Femur (tissue), 1 donor: ENCODE measurements around the gene COL4A2.
"Not testable (repeated sequence)": the region's sequence is repeated elsewhere in the genome, so short reads cannot be mapped to it uniquely, and the experiment has no call there.

Experiments used
- DNase-seq: peaks from one replicate; pipeline ENCODE4 v3.0.0-alpha.2; 2017

The COL4A2 gene

GRCh38 chr13:110445722-110446574 is 138.9 kb downstream of the COL4A2 start:
- DNase-seq: no peak

GRCh38 chr13:110446575-110446890 is 139.4 kb downstream of the COL4A2 start:
- DNase-seq: no peak

- DNase-seq: no peak
Measured at GRCh38 chr13:110447058-110447511, 140.0 kb downstream of the COL4A2 start.

DNA sequence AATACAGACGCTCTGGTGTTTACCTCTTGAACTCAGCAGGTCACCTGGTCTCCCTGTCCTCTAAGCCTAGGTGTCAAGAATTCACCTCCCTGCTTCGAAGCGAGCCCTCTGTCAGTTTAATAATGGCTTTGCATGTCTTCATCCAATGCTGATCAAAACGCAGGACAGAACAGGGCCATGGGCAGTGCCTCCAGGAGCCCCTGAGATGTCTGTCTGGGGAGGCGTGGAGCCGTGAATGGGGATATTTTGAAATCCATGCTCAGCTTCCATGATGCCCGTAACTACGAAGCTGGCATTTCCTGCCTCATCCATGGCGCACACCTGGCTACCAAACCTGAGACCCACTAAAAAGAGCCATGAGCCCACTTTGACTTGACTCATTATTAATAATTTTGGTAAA is 140.7 kb downstream of the COL4A2 start:
- DNase-seq: no peak

DNA sequence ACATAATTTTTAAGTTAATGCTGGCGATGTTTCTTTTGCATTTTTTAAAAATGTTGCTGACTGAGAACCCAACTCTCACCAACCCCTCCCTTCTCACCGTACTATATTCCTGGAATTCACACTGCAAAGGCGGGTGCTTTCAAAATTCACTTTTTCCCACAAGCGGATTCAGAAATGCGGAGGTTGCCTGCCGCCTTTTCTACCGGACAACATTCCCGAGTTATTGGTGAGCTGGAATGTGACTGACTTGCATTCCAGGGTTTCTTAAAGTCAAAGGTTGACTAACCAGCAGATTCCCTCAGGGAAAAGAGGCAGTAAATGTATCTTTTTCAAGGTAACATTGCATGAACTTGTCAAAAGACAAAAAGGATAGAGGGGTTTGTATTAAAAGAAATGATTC is 141.1 kb downstream of the COL4A2 start:
- no peak for DNase-seq

GRCh38 chr13:110448677-110449076 is 141.6 kb downstream of the COL4A2 start:
- DNase-seq: no peak

GRCh38 chr13:110449219-110450015 is 142.3 kb downstream of the COL4A2 start:
- no peak for DNase-seq

GRCh38 chr13:110450016-110450900 is 143.2 kb downstream of the COL4A2 start:
- DNase-seq: no peak

DNA sequence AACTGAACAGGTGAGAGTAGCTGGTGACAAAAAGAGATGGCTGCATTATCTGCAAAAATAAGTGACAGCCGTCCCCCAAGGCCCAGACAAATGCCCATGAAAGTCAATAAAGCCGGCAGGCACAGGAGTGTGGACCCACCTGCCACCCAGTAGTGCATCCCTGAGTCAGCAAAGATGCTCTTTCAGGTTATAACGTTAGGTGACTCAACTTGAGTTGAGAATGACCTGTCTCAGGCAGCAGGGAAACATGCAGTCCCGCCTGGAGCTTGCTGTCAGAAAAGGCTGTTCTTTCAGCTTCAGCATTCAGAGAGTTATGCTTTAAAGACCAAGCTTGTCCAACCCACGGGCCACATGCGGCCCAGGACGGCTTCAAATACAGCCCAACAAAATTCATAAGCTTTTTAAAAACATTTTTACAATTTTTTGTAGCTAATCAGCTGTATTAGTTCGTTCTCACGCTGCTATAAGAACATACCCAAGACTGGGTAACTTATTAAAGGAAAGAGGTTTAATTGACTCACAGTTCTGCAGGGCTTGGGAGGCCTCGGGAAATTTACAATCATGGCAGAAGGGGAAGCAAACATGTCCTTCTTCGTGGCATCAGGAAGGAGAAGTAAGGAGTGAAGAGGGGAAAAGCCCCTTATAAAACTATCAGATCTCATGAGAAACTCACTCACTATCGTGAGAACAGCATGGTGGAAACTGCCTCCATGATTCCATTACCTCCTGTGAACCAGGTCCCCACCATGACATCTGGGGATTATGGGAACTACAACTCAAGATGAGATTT is 144.1 kb downstream of the COL4A2 start:
- no peak for DNase-seq

DNA sequence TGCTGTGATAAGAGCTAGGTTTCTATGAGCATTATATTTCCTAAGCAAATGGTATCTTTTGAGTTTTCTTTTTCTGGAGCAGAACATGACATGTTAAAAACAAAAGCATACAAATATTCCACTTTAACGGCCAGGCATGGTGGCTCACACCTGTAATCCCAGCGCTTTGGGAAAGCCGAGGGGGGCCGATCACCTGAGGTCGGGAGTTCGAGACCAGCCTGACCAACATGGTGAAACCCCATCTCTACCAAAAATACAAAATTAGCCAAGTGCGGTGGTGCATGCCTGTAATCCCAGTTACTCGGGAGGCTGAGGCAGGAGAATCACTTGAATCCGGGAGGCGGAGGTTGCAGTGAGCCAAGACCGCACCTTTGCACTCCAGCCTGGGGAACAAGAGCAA is 146.0 kb downstream of the COL4A2 start:
- DNase-seq: not testable (repeated sequence)

DNA sequence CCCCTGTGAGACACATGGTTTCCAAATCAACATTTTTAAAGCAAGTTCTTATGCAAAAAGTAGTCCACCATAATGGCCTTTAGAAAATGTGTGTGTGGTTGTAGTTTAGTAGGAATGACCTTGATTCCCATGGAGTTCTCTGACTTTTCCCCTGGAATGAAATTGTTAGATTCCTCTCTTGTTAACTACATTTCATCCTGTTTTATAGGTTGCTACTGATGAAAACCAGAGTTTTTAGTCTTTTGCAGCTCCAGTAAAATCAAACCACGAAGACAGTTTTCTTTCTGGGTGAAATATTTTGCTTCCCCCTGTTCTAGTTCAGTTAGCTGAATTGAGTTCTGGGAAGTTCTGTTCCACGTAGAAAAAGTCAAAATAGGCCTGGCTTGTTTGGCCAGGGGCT is 146.7 kb downstream of the COL4A2 start:
- no peak for DNase-seq

- no peak for DNase-seq
Measured at GRCh38 chr13:110454227-110454859, 147.3 kb downstream of the COL4A2 start.

GRCh38 chr13:110454956-110455355 is 147.9 kb downstream of the COL4A2 start:
- no peak for DNase-seq

DNA sequence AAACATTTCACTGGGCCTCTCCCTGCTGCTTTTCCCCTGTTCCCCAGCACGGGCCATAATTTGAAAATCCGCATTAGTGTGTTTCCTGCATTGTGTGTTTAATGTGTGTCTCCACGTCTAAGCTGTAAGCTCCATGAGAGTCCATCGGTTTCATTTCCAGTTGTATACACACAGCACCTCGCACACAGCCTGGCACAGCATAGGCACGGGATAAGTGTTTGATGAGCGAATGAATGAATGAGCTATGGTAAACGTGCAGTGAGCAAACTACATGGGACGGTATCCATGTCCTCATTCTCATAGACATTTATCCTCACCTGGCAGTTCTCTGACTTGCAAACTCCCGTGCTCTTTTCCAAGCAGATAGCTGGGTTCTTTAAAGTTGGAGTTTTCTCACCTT is 148.4 kb downstream of the COL4A2 start:
- no peak for DNase-seq

DNA sequence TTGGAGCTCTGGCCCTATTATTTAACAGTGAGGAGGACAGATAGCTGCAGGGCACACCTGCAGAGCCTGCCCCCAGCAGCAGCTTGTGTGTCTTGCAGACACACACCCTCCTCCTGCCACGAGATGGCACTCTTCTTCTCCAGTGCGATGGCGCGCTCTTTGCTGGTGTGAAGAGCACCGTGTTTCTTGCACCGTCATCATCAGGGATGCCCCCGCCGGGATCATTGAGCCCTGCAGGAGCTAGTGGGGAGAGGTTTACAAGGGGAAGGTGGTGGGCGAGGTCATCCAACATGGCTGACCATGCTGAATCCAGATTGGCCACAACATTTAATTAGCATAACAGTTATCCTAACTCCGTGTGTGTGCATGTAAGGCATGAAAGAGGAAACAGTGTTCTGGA is 148.9 kb downstream of the COL4A2 start:
- DNase-seq: peak; percentile 78

DNA sequence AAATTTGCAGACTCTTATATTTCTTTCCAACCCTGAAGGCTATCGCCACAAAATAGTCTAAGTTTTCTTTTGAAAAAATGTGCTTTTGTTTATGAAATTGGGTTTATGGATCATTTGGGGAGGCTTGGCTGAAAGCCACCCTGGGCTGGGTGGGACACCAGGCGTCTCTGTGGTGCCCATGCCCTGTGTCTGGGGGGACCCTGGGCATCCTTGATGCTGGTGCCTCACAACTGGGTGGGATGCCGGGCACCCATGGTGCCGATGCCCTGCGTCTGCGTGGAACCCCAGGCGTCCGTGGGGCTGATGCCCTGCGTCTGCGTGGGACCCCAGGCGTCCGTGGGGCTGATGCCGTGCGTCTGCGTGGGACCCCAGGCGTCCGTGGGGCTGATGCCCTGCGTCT is 149.5 kb downstream of the COL4A2 start:
- DNase-seq: no peak

- no peak for DNase-seq
Measured at GRCh38 chr13:110457361-110457760, 150.3 kb downstream of the COL4A2 start.

DNA sequence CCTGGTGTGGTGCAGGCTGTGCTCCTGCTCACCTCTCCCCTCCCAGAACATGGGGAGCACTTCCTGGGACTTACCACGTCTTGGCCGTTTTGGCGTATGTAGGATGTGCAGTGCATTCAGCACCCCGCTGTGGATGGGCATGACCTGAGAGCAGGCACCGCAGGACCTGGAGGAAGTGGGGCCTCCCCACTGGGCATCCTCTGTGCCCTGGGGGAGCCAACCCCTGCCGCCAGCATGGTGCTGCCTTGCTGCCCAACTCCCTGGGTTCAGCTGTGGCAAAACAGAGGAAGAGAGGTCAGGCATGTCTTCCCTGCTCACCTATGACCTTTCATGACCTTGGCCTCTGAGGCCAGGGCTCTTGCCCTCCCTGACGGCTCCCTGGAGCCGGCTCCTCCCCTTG is 150.9 kb downstream of the COL4A2 start:
- no peak for DNase-seq

DNA sequence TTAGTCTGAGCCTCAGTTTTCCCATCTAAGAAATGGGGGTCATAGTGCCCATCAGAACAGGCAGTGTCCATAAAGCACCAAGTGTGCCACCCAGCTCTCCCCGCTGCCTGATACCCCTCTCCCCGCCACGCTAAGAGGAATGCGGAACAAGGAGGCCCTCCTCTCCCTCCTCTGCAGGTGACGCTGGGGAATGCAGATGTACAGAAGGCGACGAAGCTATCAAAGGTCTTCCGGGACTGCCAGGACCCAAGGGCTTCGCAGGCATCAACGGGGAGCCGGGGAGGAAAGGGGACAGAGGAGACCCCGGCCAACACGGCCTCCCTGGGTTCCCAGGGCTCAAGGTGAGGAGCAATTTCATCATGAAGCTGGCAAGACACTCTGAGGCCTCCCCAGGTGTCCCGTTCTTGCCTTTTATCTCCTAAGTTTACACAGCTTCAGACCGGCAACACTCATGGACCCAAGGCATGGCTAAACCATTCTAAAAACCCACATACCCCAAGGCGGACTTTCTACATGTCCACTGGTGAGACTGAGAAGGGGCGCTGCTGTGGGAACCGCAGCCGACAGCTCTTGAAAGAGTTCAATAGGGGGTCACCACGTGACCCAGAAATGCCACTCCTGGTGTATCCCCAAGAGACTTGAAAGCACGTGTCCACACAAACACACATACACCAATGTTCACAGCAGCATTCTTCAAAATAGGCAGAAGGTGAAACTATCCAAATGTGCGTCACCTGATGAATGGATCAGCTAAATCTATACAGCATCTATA is 151.7 kb downstream of the COL4A2 start:
- no peak for DNase-seq

GRCh38 chr13:110462091-110462490 is 155.0 kb downstream of the COL4A2 start:
- DNase-seq: no peak

DNA sequence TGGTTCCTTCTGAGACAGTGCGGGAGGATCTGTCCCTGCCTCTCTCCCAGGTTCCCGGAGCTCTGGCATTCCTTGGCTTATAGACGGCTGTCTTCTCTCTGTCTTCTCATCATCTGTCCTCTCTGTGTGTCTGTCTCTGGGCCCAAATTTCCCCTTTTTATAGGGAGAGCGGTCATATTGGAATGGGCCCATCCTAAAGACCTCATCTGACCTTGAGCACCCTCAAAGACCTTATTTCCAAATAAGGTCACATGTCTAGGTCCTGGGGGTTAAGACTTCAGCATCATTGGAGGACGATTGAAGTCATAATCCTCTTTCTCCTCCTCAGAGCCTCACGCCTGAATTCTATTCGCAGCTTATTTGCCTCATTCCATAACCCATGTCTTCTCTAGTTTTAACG is 156.1 kb downstream of the COL4A2 start:
- no peak for DNase-seq
